ENCODE results near the gene GPX6. TPM values are rescaled to one million over a fixed set of nuclear protein-coding genes. Genes with fewer than 3 reads are reported as not detected.
A peak's percentile ranks its signal among the peaks of the same experiment; 100 is the strongest.

The GPX6 gene
- total and polyA plus RNA-seq, 2 of the 13 experiments (the other 11 are each of a cell fraction or from before 2014, with no cell fraction given) = not detected

GRCh38 chr6:28474441-28475219, 41.0 kb downstream of the GPX6 start (continued):
- no peak for TF ChIP-seq USF2 (IDR thresholded peaks at IDR 0.05; ENCODE audit: low read depth, low read length)
- no peak for TF ChIP-seq USF2 (CRISPR knock-in tag; IDR thresholded peaks at IDR 0.05; ENCODE audit: borderline replicate concordance)
- TF ChIP-seq NFIB (CRISPR knock-in tag; IDR thresholded peaks at IDR 0.05; ENCODE audit: borderline replicate concordance) = no peak
- 0 out of 2 replicates have a peak, but pooled peaks have one; percentile 21 for TF ChIP-seq TARDBP (CRISPR knock-in tag; IDR thresholded peaks at IDR 0.05)
- no peak for TF ChIP-seq ZNF33A (CRISPR knock-in tag; IDR thresholded peaks at IDR 0.05; ENCODE audit: borderline replicate concordance)
- no peak for TF ChIP-seq ZBTB37 (CRISPR knock-in tag; IDR thresholded peaks at IDR 0.05)
- no peak for TF ChIP-seq YY1 (IDR thresholded peaks at IDR 0.05; ENCODE audit: insufficient read depth, insufficient replicate concordance, low read depth, low read length)
- TF ChIP-seq, protein P1, sequence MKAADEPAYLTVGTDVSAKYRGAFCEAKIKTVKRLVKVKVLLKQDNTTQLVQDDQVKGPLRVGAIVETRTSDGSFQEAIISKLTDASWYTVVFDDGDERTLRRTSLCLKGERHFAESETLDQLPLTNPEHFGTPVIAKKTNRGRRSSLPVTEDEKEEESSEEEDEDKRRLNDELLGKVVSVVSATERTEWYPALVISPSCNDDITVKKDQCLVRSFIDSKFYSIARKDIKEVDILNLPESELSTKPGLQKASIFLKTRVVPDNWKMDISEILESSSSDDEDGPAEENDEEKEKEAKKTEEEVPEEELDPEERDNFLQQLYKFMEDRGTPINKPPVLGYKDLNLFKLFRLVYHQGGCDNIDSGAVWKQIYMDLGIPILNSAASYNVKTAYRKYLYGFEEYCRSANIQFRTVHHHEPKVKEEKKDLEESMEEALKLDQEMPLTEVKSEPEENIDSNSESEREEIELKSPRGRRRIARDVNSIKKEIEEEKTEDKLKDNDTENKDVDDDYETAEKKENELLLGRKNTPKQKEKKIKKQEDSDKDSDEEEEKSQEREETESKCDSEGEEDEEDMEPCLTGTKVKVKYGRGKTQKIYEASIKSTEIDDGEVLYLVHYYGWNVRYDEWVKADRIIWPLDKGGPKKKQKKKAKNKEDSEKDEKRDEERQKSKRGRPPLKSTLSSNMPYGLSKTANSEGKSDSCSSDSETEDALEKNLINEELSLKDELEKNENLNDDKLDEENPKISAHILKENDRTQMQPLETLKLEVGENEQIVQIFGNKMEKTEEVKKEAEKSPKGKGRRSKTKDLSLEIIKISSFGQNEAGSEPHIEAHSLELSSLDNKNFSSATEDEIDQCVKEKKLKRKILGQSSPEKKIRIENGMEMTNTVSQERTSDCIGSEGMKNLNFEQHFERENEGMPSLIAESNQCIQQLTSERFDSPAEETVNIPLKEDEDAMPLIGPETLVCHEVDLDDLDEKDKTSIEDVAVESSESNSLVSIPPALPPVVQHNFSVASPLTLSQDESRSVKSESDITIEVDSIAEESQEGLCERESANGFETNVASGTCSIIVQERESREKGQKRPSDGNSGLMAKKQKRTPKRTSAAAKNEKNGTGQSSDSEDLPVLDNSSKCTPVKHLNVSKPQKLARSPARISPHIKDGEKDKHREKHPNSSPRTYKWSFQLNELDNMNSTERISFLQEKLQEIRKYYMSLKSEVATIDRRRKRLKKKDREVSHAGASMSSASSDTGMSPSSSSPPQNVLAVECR (CRISPR knock-in tag; IDR thresholded peaks at IDR 0.05; ENCODE audit: borderline replicate concordance) = no peak; the same call in 1 of the 2 replicates
- TF ChIP-seq GMEB1 (CRISPR knock-in tag; IDR thresholded peaks at IDR 0.05; ENCODE audit: borderline replicate concordance) = no peak
- TF ChIP-seq HOMEZ (CRISPR knock-in tag; IDR thresholded peaks at IDR 0.05; ENCODE audit: low read depth) = 0 out of 2 replicates have a peak, but pooled peaks have one; percentile 17
- TF ChIP-seq NONO (IDR thresholded peaks at IDR 0.05) = no peak
- TF ChIP-seq NONO (CRISPR knock-in tag; conservative IDR thresholded peaks at IDR 0.05) = no peak; the same call in 1 of the 2 replicates
- TF ChIP-seq YEATS2 (CRISPR knock-in tag; IDR thresholded peaks at IDR 0.05; ENCODE audit: borderline replicate concordance) = peak; percentile 45; the same call in 1 of the 2 replicates
- no peak for TF ChIP-seq ZNF431 (CRISPR knock-in tag; IDR thresholded peaks at IDR 0.05; ENCODE audit: borderline replicate concordance, low read depth)
- TF ChIP-seq ARHGAP35 (CRISPR knock-in tag; IDR thresholded peaks at IDR 0.05; ENCODE audit: borderline replicate concordance) = no peak
- peak; percentile 80; the same call in 1 of the 2 replicates for TF ChIP-seq ZKSCAN8 (CRISPR knock-in tag; IDR thresholded peaks at IDR 0.05; ENCODE audit: borderline replicate concordance)
